GF-D8 (cell line): Measurements from ENCODE around the gene IMPA2.

Source experiments
- DNase-seq: peaks from one replicate; lab custom pipeline; 2025; lab: John Stamatoyannopoulos, UW

The IMPA2 gene

GRCh38 chr18:11989966-11990380 is 8.7 kb downstream of the IMPA2 start:
- DNase-seq: no peak

GRCh38 chr18:11990539-11990938 is 9.2 kb downstream of the IMPA2 start:
- no peak for DNase-seq

DNA sequence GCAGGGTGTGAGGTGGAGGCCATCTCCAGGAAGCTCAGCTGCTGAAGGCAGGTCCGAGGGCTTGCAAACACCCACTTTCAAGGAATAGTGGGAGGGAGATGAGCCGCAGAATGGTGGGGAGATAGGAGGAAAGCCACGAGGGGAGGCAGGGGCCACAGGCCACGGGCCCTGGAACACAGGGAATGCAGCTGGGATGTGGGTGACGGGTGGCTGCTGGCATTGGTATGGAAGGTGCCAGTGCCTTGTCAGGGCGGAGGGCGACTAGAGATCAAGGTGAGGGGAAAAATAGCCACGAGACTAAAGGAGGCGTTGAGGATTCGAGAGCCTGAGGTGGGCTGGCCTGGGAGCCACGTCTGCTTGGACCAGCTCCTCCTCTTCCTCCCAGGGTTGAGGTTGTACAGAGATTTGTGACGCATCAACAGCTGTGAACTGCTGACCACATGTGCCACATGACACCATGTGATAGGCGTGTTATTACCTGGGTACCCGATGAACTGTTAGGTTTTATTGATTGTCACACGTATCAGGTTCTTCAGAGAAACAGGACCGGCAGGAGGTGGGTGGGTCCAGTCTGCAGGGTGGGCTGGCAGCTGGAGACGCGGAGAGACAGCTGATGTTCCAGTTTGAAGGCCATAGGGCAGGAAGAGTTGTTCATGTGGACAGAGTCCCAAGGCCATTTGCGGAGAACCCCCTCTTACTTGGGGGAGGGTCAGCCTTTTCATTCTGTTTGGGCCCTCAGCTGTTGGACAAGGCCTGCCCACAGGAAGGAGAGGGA is 9.9 kb downstream of the IMPA2 start:
- DNase-seq: no peak

DNA sequence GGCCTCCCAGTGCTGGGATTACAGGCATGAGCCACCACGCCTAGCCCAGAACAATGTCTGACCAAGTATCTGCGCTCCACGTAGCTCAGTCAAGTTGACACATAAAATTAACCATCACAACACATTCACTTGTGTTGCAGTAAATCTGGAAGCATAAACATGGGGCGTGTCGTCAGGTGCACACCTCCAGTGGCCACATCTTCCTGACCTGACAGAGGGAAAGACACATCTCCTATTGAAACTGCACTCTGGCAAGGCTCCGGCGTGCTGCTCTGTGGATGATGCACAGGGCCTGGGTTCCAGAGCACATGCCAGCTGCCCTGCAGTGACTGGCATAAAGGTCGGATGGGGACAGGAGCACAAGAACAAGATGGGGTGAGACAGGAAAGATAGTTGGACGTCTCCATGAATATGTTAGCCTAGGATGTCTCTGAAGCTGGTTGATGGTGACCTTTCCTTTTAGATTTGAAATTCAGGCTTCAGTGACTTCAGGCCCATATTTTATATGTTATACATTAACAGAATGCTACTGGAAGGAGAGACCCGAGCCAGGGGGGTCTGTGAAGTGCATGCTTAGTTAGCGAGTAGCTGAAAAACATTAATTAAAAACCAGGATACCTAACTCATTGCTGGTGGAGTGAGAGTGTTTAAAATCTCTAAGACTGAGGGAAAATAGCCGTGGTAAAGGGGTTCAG is 10.9 kb downstream of the IMPA2 start:
- no peak for DNase-seq

GRCh38 chr18:11993264-11993916 is 12.1 kb downstream of the IMPA2 start:
- DNase-seq: no peak

GRCh38 chr18:11994336-11994702 is 13.0 kb downstream of the IMPA2 start:
- DNase-seq: peak; percentile 82

DNA sequence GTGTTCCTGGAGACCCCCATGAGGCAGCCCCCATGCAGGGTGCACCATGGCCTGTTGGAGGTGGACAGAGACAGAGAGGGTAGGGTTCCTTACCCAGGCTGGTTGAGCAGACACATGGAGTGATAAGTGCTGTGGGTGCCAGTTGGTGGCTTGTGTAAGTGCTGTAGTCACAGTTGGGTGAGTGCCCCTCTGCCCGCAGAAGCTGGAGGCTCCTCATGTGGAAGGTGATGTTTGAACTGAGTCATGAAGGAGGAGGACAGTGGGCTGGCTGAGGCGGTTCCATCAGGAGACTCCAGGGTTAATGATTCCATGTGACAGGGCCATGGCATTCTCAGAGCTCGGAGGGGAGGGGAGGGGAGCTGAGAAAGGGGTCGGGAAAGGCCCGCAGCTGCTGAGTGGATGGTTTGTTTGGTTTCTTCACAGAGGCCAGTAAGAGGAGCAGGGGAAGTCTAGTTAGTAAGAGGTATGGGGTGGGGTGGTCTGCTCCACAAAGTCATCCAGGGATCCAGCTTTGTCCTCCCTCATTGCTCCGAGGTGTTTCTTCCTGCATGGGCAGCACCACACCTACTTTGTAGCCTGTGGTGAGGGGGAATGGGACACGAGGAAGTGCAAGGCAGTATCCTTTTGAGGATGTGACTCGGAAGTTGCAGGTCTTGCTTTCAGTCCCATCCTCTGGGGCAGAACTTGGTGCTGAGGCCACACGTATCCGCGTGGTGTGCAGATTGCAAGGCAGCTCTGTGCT is 13.6 kb downstream of the IMPA2 start:
- peak; percentile 91 for DNase-seq

- DNase-seq: peak; percentile 86
Measured at GRCh38 chr18:11995445-11996189, 14.3 kb downstream of the IMPA2 start.

- DNase-seq: no peak
Measured at GRCh38 chr18:11996190-11996754, 15.0 kb downstream of the IMPA2 start.

- no peak for DNase-seq
Measured at GRCh38 chr18:11996907-11997306, 15.6 kb downstream of the IMPA2 start.

- DNase-seq: no peak
Measured at GRCh38 chr18:11997466-11997865, 16.2 kb downstream of the IMPA2 start.

GRCh38 chr18:11998193-11998592 is 16.9 kb downstream of the IMPA2 start:
- DNase-seq: no peak

GRCh38 chr18:11999429-11999828 is 18.1 kb downstream of the IMPA2 start:
- DNase-seq: no peak

DNA sequence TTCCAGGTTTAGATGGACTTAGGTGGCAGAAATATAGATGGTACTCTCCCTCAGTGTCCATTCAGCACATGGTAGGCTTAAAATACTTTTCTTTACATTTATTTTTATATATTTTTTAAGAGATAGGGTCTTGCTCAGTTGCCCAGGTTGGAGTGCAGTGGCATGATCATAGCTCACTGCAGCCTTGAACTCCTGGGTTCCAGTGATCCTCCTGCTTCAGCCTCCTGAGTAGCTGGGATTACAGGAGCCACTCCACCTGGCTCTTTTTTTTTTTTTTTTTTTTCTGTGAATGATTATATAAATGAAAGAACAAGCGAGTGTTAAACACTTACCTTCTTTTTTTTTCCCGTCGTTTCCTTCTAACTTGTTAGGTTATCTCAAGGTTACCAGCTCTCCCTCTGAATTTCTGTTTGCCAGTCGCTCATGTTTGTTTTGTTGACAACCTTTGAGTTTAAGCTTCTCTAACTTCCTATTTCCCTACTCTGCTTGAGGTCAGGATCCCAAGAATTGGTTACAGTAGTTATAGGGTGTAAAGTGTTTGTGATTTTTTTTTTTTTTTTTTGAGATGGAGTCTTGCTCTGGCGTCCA is 18.9 kb downstream of the IMPA2 start:
- no peak for DNase-seq

GRCh38 chr18:12001421-12001820 is 20.1 kb downstream of the IMPA2 start:
- DNase-seq: no peak

GRCh38 chr18:12003894-12004293 is 22.6 kb downstream of the IMPA2 start:
- DNase-seq: no peak

DNA sequence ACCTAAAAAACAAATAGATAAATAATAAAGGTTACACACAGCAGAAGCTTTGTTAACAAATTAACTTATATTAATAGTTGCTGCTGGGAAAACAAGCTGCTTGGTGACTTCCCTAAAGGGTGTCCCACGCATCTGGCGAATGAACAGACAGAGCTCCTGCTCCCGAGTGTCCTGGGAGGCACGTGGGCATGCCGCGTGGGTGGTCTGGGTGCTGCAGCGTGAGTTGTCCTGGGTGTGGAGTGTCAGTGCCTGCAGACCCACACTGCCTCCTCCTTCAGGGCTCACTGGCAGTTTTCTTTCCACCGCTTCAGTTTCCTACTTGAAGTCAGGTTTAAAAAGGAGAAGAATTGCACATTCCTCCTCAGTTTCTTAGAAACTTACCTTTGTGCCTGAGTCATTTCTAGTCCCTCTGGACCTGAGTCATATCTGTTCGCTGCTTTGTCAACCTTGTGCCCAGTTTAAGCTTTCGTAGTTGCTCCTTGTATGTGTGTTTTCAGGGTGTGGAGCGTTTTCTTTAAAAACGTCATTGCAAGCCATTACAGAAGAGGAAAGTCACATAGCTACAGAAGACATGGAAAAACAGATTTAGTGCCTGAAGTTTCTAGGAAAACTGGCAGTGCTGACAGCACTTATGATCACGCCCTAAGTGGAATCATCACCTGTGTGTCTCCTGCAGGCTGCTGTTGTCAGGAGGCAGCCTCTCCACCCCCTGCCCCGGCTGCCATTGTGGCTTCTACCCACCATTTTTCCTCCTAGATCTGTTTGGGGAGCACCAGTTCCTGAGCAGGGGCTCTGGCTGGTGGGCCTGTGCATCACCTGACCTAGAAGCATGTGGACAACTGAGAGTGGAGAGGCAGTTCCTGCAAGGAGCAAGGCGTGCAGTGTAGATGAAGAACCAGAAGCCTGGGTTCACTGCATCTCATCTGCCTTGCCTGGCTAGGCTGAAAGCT is 24.5 kb downstream of the IMPA2 start:
- no peak for DNase-seq

DNA sequence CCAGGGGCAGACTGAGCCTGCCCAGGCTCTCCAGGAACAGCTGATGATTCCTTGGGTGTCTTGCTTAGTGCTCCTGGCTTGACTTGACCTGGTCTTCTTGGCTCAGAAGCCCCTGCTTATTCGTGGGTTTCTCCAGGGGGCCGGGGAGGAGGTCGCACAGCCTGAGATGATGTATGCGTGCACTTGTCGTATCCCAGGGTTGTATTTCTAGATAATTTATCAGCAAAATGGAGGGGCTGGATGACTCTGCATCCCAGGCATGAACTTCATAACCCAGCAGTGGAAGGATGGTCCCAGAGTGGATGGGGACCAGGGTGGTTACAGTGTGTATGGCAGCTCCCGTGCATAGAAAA is 25.2 kb downstream of the IMPA2 start:
- no peak for DNase-seq

DNA sequence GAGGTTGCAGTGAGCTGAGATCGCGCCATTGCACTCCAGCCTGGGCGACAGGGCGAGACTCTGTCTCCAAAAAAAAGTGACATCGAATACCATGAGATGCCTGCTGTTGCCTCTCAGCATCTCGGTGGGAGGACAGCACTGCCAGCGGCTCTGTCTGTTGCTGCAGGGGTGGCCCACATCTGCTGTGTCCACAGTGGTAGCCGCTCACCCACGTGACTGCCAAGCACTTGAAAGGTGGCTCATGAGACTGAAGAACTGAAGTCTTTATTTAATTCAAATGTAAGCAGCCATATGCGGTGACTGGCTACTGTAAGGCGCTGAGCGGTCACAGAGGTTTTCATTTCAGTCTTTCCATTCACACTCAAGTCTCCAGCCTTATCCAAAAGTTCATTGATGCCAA is 25.8 kb downstream of the IMPA2 start:
- DNase-seq: no peak

DNA sequence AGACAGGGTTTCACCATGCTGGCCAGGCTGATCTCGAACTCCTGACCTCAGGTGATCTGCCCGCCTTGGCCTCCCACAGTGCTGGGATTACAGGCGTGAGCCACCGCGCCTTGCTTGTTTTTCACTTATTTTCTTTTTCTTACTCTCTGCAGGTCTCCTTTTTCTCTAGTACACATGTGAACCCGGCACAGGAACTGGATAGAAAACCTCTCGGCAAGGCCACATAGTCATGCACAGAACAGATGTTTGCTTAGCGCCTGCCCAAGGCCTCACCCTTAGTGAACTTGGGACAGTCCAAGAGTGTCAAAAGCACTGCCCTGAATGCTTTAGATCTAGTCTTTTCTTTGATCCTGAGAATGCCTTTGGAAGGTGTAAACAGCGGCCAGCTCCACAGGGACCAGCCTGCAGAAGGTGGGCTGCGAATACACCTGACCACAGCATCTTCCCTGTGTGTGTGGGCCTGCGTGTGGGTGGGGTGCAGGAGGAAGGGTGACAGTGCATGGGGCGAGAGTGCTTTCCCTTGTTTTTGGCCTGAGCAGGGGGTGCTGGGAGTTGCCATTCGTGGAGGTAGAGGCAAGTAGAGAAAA is 27.0 kb downstream of the IMPA2 start:
- no peak for DNase-seq
